ENCODE measurements around the gene RXRB. TPM values are rescaled to one million over a fixed set of nuclear protein-coding genes. Genes with fewer than 3 reads are reported as not detected.

The RXRB gene
- total and polyA plus RNA-seq, 2 of the 13 experiments (the other 11 are each of a cell fraction or from before 2014, with no cell fraction given) = 26.7 to 55.7 TPM

- TF ChIP-seq FOXA3 (CRISPR knock-in tag; IDR thresholded peaks at IDR 0.05) (0 out of 2 replicates have a peak, but pooled peaks have one; percentile 7), ZNF124 (CRISPR knock-in tag; IDR thresholded peaks at IDR 0.05) (peak; percentile 94), NR2F6 (IDR thresholded peaks at IDR 0.05) (peak; percentile 17; the same call in 1 of the 2 replicates), NR2F6 (CRISPR knock-in tag; IDR thresholded peaks at IDR 0.05) (0 out of 2 replicates have a peak, but pooled peaks have one; percentile 35), ZNF430 (CRISPR knock-in tag; IDR thresholded peaks at IDR 0.05) (0 out of 2 replicates have a peak, but pooled peaks have one; percentile 28), ATF5 (CRISPR knock-in tag; IDR thresholded peaks at IDR 0.05; ENCODE audit: low read depth) (no peak), ZNF142 (CRISPR knock-in tag; IDR thresholded peaks at IDR 0.05) (no peak), ZNF678 (CRISPR knock-in tag; IDR thresholded peaks at IDR 0.05) (0 out of 2 replicates have a peak, but pooled peaks have one; percentile 51), SMAD3 (CRISPR knock-in tag; IDR thresholded peaks at IDR 0.05) (no peak), ZNF282 (IDR thresholded peaks at IDR 0.05; ENCODE audit: partially characterized antibody) (no peak), KDM2A (CRISPR knock-in tag; IDR thresholded peaks at IDR 0.05; ENCODE audit: borderline replicate concordance, low read depth) (peak; percentile 79; the same call in 1 of the 2 replicates), ZNF563 (CRISPR knock-in tag; IDR thresholded peaks at IDR 0.05) (peak; percentile 80; the same call in 1 of the 2 replicates), DR1 (CRISPR knock-in tag; IDR thresholded peaks at IDR 0.05) (0 out of 2 replicates have a peak, but pooled peaks have one; percentile 24), EZH2 (conservative IDR thresholded peaks at IDR 0.05; ENCODE audit: low read depth, low read length) (0 out of 2 replicates have a peak, but pooled peaks have one; percentile 66), HDAC1 (CRISPR knock-in tag; IDR thresholded peaks at IDR 0.05) (peak; percentile 65), STAG1 (CRISPR knock-in tag; IDR thresholded peaks at IDR 0.05) (peak; percentile 63), STAT5B (CRISPR knock-in tag; IDR thresholded peaks at IDR 0.05) (no peak), ZNF556 (CRISPR knock-in tag; IDR thresholded peaks at IDR 0.05; ENCODE audit: borderline replicate concordance) (peak; percentile 33; the same call in 1 of the 2 replicates), CEBPB (IDR thresholded peaks at IDR 0.05; ENCODE audit: borderline replicate concordance, low read depth, low read length) (no peak), KLF6 (CRISPR knock-in tag; IDR thresholded peaks at IDR 0.05) (no peak)
- TF ChIP-seq, protein P1, sequence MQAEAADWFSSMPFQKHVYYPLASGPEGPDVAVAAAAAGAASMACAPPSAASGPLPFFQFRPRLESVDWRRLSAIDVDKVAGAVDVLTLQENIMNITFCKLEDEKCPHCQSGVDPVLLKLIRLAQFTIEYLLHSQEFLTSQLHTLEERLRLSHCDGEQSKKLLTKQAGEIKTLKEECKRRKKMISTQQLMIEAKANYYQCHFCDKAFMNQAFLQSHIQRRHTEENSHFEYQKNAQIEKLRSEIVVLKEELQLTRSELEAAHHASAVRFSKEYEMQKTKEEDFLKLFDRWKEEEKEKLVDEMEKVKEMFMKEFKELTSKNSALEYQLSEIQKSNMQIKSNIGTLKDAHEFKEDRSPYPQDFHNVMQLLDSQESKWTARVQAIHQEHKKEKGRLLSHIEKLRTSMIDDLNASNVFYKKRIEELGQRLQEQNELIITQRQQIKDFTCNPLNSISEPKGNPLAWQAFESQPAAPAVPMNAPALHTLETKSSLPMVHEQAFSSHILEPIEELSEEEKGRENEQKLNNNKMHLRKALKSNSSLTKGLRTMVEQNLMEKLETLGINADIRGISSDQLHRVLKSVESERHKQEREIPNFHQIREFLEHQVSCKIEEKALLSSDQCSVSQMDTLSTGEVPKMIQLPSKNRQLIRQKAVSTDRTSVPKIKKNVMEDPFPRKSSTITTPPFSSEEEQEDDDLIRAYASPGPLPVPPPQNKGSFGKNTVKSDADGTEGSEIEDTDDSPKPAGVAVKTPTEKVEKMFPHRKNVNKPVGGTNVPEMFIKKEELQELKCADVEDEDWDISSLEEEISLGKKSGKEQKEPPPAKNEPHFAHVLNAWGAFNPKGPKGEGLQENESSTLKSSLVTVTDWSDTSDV (CRISPR knock-in tag; IDR thresholded peaks at IDR 0.05) = peak; percentile 5; the same call in 1 of the 2 replicates
Observed at GRCh38 chr6:33161354-33162331, 38.8 kb downstream of the RXRB start (continued).
